Type B pancreatic cell (in vitro differentiated cells): ENCODE measurements around the gene ZFP92. TPM values are rescaled to one million over a fixed set of nuclear protein-coding genes. Genes with fewer than 3 reads are reported as not detected.

Source experiments
- DNase-seq: peaks from one replicate; pipeline ENCODE4 v3.0.0; 2021; ENCODE audit warnings: mixed read lengths; ENCODE audit not compliant: unreplicated experiment; ENCODE audit errors: extremely low spot score
- H3K27ac Mint-ChIP-seq: 2 replicates; pipeline ENCODE4 v1.8.0; 2021; ENCODE audit warnings: mild to moderate bottlenecking, mixed read lengths
- H3K27me3 Mint-ChIP-seq: 2 replicates; pipeline ENCODE4 v1.8.0; 2021; ENCODE audit warnings: mixed read lengths
- H3K36me3 Mint-ChIP-seq: 2 replicates; pipeline ENCODE4 v1.8.0; 2021; ENCODE audit warnings: mixed read lengths
- H3K4me1 Mint-ChIP-seq: one replicate; pipeline ENCODE4 v1.8.0; 2021; ENCODE audit warnings: mixed read lengths; ENCODE audit not compliant: unreplicated experiment
- H3K4me3 Mint-ChIP-seq: 2 replicates; pipeline ENCODE4 v1.8.0; 2021; ENCODE audit warnings: mild to moderate bottlenecking, mixed read lengths
- H3K9me3 Mint-ChIP-seq: 2 replicates; pipeline ENCODE4 v1.8.0; 2021; ENCODE audit warnings: mixed read lengths
- total RNA-seq: library from RNA; stranded (reverse); gene quantifications from 2 replicates; pipeline ENCODE4 v1.2.1, GENCODE V29; 2021; ENCODE audit warnings: low replicate concordance
- TF ChIP-seq, protein P1 (sequence below): fragments of 200-600 bp; sonication (generic); conservative IDR thresholded peaks from 2 replicates; pipeline ENCODE4 v1.5.0; 2021; ENCODE audit warnings: antibody characterized with exemption, mild to moderate bottlenecking

ZFP92 gene
- total RNA-seq, 1 donor from 2014 or later: 0.41 TPM

GRCh38 chrX:153439977-153440376, 28.7 kb downstream of the ZFP92 start:
- H3K27ac Mint-ChIP-seq: no peak overlapping the region
- H3K9me3 Mint-ChIP-seq: peaks cover 4% of the 10 kb centered on the region
- TF ChIP-seq, protein P1, sequence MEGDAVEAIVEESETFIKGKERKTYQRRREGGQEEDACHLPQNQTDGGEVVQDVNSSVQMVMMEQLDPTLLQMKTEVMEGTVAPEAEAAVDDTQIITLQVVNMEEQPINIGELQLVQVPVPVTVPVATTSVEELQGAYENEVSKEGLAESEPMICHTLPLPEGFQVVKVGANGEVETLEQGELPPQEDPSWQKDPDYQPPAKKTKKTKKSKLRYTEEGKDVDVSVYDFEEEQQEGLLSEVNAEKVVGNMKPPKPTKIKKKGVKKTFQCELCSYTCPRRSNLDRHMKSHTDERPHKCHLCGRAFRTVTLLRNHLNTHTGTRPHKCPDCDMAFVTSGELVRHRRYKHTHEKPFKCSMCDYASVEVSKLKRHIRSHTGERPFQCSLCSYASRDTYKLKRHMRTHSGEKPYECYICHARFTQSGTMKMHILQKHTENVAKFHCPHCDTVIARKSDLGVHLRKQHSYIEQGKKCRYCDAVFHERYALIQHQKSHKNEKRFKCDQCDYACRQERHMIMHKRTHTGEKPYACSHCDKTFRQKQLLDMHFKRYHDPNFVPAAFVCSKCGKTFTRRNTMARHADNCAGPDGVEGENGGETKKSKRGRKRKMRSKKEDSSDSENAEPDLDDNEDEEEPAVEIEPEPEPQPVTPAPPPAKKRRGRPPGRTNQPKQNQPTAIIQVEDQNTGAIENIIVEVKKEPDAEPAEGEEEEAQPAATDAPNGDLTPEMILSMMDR: no peak
- H3K4me1 Mint-ChIP-seq: no peaks in the 10 kb centered on the region
- peaks cover 3% of the 10 kb centered on the region for H3K27me3 Mint-ChIP-seq
- no peak for DNase-seq
- H3K36me3 Mint-ChIP-seq: no peaks in the 10 kb centered on the region
- no peak overlapping the region for H3K4me3 Mint-ChIP-seq

GRCh38 chrX:153440556-153441135, 29.4 kb downstream of the ZFP92 start:
- Mint-ChIP-seq H3K4me3 (no peak overlapping the region), H3K4me1 (no peaks in the 10 kb centered on the region), H3K9me3 (peaks cover 4% of the 10 kb centered on the region), H3K36me3 (no peaks in the 10 kb centered on the region), H3K27me3 (peaks cover 3% of the 10 kb centered on the region), H3K27ac (no peak overlapping the region)
- DNase-seq: no peak
- TF ChIP-seq, protein P1: no peak

GRCh38 chrX:153441296-153441695, 30.0 kb downstream of the ZFP92 start:
- H3K9me3 Mint-ChIP-seq: peaks cover 4% of the 10 kb centered on the region
- TF ChIP-seq, protein P1: no peak

GRCh38 chrX:153441981-153442380, 30.7 kb downstream of the ZFP92 start:
- Mint-ChIP-seq H3K4me1 (no peaks in the 10 kb centered on the region), H3K36me3 (no peaks in the 10 kb centered on the region), H3K4me3 (no peak overlapping the region), H3K27ac (no peak overlapping the region), H3K27me3 (peaks cover 3% of the 10 kb centered on the region), H3K9me3 (peaks cover 4% of the 10 kb centered on the region)
- DNase-seq: no peak
- TF ChIP-seq, protein P1: no peak

More at GRCh38 chrX:153441296-153441695, 30.0 kb downstream of the ZFP92 start:
- no peaks in the 10 kb centered on the region for H3K4me1 Mint-ChIP-seq
- no peak overlapping the region for H3K27ac Mint-ChIP-seq
- H3K4me3 Mint-ChIP-seq: no peak overlapping the region
- no peaks in the 10 kb centered on the region for H3K36me3 Mint-ChIP-seq
- DNase-seq: no peak
- H3K27me3 Mint-ChIP-seq: peaks cover 3% of the 10 kb centered on the region

DNA sequence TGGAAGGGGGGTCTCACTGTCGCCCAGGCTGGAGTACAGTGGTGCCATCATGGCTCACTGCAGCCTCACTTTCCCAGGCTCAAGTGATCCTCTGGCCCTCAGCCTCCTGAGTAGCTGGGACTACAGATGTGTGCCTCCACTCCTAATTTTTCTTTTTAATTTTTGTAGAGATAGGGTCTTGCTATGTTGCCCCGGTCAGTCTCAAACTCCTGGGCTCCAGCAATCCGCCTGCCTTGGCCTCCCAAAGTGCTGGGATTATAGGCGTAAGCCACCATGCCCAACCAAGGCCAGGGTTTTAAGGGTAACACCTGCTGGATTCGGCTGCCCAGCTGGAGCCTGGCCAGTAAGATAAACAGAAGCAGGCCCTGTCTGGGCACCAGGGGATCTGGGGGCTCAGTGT, 31.2 kb downstream of the ZFP92 start:
- DNase-seq: no peak
- TF ChIP-seq, protein P1: no peak
- Mint-ChIP-seq H3K4me3 (no peak overlapping the region), H3K9me3 (peaks cover 4% of the 10 kb centered on the region), H3K4me1 (no peaks in the 10 kb centered on the region), H3K27me3 (peaks cover 3% of the 10 kb centered on the region), H3K27ac (no peak overlapping the region), H3K36me3 (no peaks in the 10 kb centered on the region)
